ACHN (cell line): ENCODE measurements around the gene ATG7.
A peak's percentile ranks its signal among the peaks of the same experiment; 100 is the strongest.

Source experiments
- DNase-seq: peaks from one replicate; pipeline ENCODE4 v3.0.0-alpha.2; 2015
- in situ Hi-C: cut with HindIII; loops from 2 replicates; pipeline ENCODE4 v1.10.0; 2017; ENCODE audit warnings: low sequenced_read_pairs, low pct_ligation_motif_present, low pct_unique_long_range_greater_than_20kb

ATG7 gene

GRCh38 chr3:11600501-11601282 lies 328.5 kb downstream of the ATG7 start:
- in situ Hi-C loops: no loop called here

GRCh38 chr3:11601446-11602238 lies 329.4 kb downstream of the ATG7 start:
- DNase-seq: no peak
- in situ Hi-C loops: no loop called here

More at GRCh38 chr3:11600501-11601282, 328.5 kb downstream of the ATG7 start:
- peak; percentile 97 for DNase-seq

- in situ Hi-C loops: no loop called here
- DNase-seq: no peak
Observed at GRCh38 chr3:11602239-11602840, 330.1 kb downstream of the ATG7 start.

- in situ Hi-C loops: no loop called here
- no peak for DNase-seq
Observed at GRCh38 chr3:11602886-11603527, 330.8 kb downstream of the ATG7 start.

GRCh38 chr3:11603628-11604027 lies 331.4 kb downstream of the ATG7 start:
- DNase-seq: no peak

DNA sequence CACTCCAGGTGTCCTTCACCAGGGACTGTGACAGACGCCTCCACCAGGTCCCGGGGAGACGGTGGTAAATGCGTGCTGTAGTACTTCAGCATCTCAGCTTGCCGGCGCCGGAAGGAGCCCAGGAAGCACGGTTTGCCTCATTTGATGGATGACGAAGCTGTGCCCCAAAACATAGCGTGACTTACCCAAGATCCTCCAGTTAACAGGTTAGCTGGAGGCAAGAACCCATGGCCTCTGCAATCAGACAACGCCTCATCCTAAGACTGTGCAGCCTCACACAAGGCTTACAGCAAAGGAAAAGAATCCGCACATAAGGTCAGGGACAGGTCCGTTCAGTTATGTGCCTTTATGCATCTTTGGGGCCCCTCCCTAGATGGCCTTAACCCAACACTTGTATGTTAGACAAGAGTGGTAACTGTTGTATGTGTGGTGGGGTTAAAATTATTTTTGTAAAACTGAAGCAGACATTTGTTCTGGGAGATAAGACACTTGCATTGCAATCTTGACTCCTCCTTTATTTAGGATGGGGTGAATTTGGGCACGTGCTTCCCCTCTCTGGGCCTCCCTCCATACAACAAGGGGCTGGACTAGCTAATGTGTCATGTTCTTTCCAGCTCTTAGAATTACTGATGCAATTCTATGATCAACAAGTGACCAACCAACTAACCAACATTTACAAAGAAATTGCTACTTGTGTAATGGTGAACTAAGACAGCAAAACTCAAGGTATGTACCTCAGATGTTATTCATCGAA lies 332.1 kb downstream of the ATG7 start:
- no peak for DNase-seq
- in situ Hi-C loops: no loop called here

More at GRCh38 chr3:11603628-11604027, 331.4 kb downstream of the ATG7 start:
- in situ Hi-C loops: no loop called here

- in situ Hi-C loops: no loop called here
- DNase-seq: no peak
Observed at GRCh38 chr3:11605398-11605797, 333.2 kb downstream of the ATG7 start.

DNA sequence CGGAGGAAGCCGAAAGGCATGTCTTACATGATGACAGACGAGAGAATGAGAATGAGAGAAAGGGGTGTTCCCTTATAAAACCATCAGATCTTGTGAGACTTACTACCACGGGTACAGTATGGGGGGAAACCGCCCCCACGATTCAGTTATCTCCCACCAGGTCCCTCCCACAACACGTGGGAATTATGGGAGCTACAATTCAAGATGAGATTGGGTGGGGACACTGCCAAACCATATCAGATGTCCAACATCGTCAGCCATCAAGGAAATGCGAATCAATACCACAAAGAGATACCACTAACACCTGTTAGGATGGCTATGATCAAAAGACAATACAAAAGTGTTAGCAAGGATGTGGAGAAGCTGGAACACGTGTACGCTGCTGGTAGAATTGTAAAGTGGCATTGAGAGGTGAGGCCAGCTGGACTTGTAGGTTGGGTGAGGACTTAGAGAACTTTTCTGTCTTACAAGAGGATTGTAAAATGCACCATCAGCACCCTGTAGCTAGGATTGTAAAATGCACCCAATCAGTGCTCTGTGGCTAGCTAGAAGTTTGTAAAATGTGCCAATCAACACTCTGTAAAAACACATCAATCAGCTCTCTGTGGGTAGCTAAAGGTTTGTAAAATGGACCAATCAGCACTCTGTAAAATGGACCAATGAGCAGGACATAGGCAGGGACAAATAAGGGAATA lies 334.0 kb downstream of the ATG7 start:
- DNase-seq: no peak
- in situ Hi-C loops: no loop called here

DNA sequence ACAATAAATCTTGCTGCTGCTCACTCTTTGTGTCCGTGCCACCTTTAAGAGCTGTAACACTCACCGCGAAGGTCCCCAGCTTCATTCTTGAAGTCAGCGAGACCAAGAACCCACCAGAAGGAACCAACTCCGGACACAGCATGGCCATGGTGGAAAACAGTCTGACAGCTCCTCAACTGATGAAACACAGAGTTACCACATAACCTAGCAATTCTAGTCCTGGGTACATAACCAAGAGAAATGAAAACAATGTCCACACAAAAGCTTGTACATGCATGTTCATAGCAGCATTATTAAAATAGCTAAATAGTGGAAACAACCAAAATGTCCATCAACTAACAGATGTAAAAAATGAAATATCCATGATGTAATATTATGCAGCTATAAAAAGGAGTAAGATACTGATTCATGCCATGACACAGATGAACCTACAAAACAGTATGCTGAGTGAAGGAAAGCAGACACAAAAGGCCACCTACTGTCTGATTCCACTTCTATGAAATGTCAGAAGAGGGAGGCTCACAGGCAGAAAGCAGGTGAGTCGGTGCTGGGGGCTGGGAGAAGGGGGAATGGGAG lies 334.8 kb downstream of the ATG7 start:
- DNase-seq: no peak

More for the DNA sequence above, 334.8 kb downstream of the ATG7 start:
- in situ Hi-C loops: no loop called here
